ENCODE measurements around the gene MTG1. TPM values are rescaled to one million over a fixed set of nuclear protein-coding genes. Genes with fewer than 3 reads are reported as not detected.

The MTG1 gene, protein sequence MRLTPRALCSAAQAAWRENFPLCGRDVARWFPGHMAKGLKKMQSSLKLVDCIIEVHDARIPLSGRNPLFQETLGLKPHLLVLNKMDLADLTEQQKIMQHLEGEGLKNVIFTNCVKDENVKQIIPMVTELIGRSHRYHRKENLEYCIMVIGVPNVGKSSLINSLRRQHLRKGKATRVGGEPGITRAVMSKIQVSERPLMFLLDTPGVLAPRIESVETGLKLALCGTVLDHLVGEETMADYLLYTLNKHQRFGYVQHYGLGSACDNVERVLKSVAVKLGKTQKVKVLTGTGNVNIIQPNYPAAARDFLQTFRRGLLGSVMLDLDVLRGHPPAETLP
- total RNA-seq (2022; extraction: Qiagen RNA extraction), result 40.0 to 53.5 TPM (median 52.6 TPM) in 5 replicates

DNA sequence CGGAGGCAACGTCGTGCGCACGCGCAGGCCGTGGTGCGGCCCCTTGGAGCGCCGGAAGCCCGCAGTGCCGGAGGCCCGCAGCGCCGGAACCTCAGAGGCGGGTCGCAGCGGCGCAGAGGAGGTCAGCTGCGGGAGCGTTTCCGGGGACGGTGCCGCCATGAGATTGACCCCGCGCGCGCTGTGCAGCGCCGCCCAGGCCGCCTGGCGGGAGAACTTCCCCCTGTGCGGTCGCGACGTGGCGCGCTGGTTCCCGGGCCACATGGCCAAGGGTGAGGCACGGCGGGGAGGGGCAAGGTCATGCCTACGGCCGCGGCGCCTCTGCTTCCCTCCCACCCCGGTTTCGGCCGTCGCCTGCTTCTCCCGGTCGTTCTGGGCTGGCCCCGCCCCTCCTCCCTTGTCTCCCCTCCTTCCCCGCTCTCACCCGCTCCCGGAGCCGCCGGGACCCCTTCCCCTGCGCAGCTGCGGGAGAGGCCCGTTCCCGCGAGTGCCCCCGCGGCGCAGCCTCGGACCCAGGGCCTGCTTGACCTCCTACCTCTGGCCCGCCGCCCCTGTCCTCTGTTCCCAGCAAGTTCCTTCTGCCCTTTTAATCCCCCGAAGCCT, at the start of gene MTG1:
Gene MTG1 (plus strand): TSS at position 94 of the 600 bp plus-strand sequence. CDS start 64 bp downstream, at position 158.

DNA sequence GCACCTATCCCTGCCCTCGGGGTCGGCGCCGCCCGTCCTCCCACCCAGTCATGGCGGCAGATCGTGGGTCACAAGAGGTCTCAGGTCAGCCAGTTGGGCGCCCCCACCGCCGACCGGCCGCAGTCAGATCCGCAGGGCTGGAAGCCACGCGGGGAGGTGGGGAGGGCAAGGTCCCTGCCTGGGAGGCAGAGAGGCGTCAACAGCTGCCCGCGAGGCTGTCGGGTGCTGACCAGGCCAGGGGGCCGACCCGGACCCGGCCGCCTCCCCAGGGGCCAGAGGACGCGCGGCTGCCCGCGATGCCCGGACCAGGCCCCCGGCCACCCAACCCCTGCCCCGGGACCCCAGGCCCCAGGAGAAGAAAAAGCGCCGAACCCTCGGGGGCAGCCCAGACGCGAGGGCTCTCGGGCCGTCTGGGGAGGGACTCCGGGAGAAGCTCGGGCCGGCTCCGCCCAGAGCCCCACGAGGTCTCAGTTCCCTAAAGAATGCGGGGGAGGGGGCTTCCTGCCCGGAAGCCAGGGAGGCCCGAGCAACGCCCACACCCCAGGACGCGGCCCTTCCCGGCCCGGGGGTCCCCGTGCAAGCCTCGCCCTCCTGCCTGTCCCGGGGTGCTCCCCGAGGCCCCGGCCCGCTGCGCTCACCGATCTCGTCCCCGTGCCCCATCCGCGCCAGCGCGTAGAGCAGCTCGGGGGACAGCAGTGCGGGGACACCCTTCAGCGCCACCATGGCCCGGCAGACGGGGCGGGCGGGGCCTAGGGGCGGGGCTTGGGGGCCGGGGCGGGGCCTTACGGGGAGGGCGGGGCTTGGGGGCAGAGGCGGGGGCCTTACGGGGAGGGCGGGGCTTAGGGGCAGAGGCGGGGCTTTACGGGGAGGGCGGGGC, 36.4 kb upstream of the MTG1 start, which contains the start of gene FUOM:
Gene FUOM (minus strand): TSS at position 735 of the 877 bp plus-strand sequence. CDS start 12 bp downstream, at position 723.

DNA sequence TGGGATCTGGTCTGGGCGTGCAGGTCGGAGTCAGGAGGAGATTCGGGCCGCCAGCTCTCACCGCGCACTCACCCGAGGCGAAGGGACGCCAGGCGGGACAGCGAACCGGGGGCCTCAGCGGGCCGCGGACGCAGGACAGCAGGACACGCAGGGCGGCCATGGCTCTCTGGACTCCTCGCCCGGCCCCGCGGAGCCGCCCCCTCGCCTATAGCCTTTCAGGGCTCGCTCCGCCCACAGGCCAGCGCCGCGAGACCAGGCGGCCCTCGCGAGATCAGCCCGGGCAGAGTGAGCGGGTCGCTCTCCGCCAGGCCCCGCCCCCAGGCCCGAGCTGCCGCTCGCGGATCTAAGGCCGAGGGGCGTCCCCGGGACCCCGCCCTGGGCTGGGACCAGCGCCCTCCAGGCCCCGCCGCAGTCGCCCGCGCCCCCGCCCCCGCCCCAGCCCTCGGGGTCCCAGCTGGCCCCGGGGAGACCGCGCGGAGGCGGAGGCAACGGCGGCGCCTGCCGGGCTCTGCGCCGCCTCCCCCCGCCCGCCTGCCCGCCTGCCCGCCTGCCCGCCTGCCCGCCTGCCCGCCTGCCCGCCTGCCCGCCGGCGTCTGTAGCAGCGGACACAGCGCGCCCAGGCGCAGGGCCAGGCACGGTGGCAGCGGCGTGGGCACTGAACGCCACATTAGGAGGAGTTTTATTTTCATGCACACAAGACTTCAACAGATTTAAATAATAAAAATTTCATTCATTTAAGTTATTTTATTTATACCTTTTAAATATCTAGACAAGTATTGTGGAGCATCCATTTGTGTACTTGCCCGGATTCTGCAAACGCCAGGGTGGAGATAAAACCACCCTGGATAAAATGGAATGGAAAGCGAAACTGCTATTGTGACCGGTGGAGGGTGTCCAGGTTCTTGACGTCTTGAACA, 20.5 kb upstream of the MTG1 start, which contains the start of gene ECHS1:
Gene ECHS1 (minus strand): TSS at position 181 of the 917 bp plus-strand sequence. CDS start 21 bp downstream, at position 160.

DNA sequence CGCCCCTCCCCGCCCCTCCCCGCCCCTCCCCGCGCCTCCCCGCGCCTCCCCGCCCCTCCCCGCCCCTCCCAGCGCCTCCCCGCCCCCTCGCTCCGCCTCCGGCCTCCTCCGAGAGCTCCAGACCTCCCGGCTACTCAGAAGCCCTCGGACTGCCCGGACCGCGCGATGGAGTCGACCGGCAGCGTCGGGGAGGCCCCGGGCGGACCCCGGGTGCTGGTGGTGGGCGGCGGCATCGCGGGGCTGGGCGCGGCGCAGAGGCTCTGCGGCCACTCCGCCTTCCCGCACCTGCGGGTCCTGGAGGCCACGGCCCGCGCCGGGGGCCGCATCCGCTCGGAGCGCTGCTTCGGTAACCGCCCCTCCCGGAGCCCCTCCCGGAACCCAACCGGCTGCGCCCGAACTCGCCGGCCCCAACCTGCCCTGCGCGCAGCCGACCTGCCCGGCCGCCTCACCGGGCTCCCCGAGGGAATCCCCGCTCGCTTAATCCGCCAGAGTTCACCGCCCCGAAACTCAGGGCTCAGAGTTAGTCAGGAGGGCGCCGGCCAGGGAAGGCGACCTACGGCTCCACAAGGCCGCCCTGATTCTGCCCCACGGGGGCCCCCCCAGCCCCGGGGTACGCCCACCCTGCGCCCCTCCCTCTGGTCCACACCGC, 14.7 kb upstream of the MTG1 start, which contains the start of gene PAOX:
Gene PAOX (plus strand): TSS at position 111 of the 649 bp plus-strand sequence. CDS start 55 bp downstream, at position 166.

DNA sequence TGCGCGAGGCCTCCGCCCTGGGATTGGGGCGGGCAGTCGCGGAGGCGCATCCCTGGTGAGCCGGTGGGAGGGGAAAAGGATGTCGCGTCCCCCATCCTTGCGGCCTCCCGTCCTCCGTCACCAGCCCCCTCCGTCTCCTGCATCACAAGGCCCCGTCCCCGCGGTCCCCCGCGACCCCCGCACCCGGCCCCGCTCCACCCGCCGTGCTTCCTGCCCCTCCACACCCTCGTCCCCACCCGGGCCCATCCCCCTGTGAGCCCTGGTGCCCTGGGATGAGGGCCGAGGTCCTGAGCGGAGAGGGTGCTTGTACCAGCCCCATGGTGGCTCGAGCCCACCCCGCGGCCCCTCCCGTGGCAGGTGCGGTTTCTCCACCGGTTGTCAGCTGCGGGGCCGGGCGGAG, 30.6 kb downstream of the MTG1 start, which contains the start of gene SPRN:
Gene SPRN (minus strand): TSS at position 25 of the 400 bp plus-strand sequence. CDS start 944 bp downstream, outside the sequence.

DNA sequence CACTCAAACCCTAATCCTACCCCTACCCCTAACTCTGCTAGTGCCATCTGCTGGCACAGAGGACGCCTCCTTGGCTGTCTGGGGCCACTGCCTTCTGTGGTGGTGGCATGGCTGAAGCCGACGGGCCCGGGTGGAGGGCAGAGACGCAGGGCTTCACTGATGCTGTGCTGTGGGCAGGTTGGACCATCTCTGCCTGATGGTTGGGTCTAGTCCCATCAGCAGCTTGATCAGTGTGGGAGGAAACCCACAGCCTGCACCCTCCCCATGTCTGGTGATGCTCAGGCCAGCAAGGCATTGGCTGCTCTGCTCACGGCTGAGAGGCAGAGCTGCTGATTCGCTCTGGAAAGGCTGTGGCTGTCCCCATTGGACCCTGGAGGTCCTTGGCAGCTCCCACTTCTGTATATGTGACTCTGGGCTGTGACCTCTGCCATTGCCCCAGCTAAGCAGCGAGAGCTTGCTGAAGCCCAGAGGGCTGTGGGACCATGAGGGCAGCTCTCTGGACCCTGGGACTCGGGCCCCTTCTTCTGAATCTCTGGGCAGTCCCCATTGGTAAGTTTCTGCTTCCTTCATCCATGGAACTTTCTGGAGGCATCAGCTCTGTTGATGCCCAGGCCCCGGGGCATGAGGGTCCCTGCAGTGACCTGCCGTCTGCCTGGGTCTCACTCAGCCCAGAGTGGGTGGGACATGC, 59.7 kb downstream of the MTG1 start, which contains the start of gene SCART1:
Gene SCART1 (plus strand): TSS at position 430 of the 688 bp plus-strand sequence. CDS start 53 bp downstream, at position 483.

Other genes with a start within 250 kb of the MTG1 start
- gene KNDC1, start 233.9 kb upstream of the MTG1 start, total RNA-seq (2022; extraction: Qiagen RNA extraction), result 0.77 to 1.9 TPM (median 1.3 TPM) in 5 replicates
- not detected in 5 replicates for gene UTF1, start 163.9 kb upstream of the MTG1 start, total RNA-seq (2022; extraction: Qiagen RNA extraction)
- gene VENTX, start 156.3 kb upstream of the MTG1 start, total RNA-seq (2022; extraction: Qiagen RNA extraction), result not detected in 5 replicates
- gene ADAM8, start 117.3 kb upstream of the MTG1 start, total RNA-seq (2022; extraction: Qiagen RNA extraction), result 1.9 to 5.1 TPM (median 2.6 TPM) in 5 replicates
- 31.3 to 45.9 TPM (median 44.9 TPM) in 5 replicates for gene TUBGCP2, start 85.3 kb upstream of the MTG1 start, total RNA-seq (2022; extraction: Qiagen RNA extraction)
- 62.5 to 73.0 TPM (median 70.9 TPM) in 5 replicates for gene ZNF511, start 85.2 kb upstream of the MTG1 start, total RNA-seq (2022; extraction: Qiagen RNA extraction)
- gene CALY, start 57.3 kb upstream of the MTG1 start, total RNA-seq (2022; extraction: Qiagen RNA extraction), result 0.33 to 1.6 TPM (median 0.74 TPM) in 5 replicates
- gene PRAP1, start 46.8 kb upstream of the MTG1 start, total RNA-seq (2022; extraction: Qiagen RNA extraction), result 0.18 TPM in 1 of 5 replicates, not detected in the others
- 14.3 to 17.4 TPM (median 16.3 TPM) in 5 replicates for gene FUOM, start 36.1 kb upstream of the MTG1 start, total RNA-seq (2022; extraction: Qiagen RNA extraction)
- 126 to 155 TPM (median 146 TPM) in 5 replicates for gene ECHS1, start 20.8 kb upstream of the MTG1 start, total RNA-seq (2022; extraction: Qiagen RNA extraction)
- gene PAOX, start 14.9 kb upstream of the MTG1 start, total RNA-seq (2022; extraction: Qiagen RNA extraction), result 1.5 to 3.1 TPM (median 1.9 TPM) in 5 replicates
- 0.13 to 0.39 TPM (median 0.29 TPM) in 5 replicates for gene SPRN, start 30.5 kb downstream of the MTG1 start, total RNA-seq (2022; extraction: Qiagen RNA extraction)
- gene SCART1, start 59.8 kb downstream of the MTG1 start, total RNA-seq (2022; extraction: Qiagen RNA extraction), result 0.07 to 0.24 TPM (median 0.16 TPM) in 5 replicates
- 0.15 to 0.37 TPM (median 0.23 TPM) in 4 of 5 replicates, not detected in the other for gene CYP2E1, start 133.2 kb downstream of the MTG1 start, total RNA-seq (2022; extraction: Qiagen RNA extraction)
- not detected in 5 replicates for gene SYCE1, start 171.4 kb downstream of the MTG1 start, total RNA-seq (2022; extraction: Qiagen RNA extraction)
- 0.10 TPM in 2 of 5 replicates, not detected in the others for gene FRG2B, start 232.6 kb downstream of the MTG1 start, total RNA-seq (2022; extraction: Qiagen RNA extraction)

Data from A549 treated with Mapracorat at 1 μM for 4 hours (cell line).